Activated naive CD4-positive, alpha-beta T cell treated with anti-CD3 and anti-CD28 coated beads, Interleukin-2, amount 50 U/mL, for 16 hours (primary cell): ENCODE results near the gene HPS4.
A peak's percentile ranks its signal among the peaks of the same experiment; 100 is the strongest.
"Not testable (repeated sequence)": the region's sequence is repeated elsewhere in the genome, so short reads cannot be mapped to it uniquely, and the experiment has no call there.

Source experiments
- DNase-seq: peaks from one replicate; pipeline ENCODE4 v3.0.0-alpha.2; 2020

The HPS4 gene

GRCh38 chr22:26483439-26484359 lies at the start of gene HPS4, which contains the start of gene SRRD:
Gene HPS4 (minus strand): TSS chr22:26483783. CDS start chr22:26481762, 2,021 bp downstream.
Gene SRRD (plus strand): TSS chr22:26483877. CDS start chr22:26483891, 14 bp downstream.
- peak; percentile 92 for DNase-seq

DNA sequence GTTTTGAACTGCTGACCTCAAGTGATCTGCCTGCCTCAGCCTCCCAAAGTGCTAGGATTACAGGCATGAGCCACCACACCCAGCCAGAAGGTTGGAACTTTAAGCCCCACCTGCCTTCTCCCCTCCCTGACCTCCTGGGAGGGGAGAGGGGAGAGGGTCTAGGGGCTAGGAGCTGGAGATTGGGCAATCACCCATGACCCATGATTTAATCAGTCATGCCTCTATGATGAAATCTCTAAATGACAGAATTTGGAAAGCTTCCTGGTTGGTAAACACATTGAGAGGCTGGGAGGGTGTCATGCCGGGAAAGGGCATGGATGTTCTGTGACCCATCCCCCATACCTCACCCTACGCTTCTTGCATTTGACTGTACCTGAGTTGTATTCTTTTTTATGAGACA lies 45.8 kb upstream of the HPS4 start:
- no peak for DNase-seq

DNA sequence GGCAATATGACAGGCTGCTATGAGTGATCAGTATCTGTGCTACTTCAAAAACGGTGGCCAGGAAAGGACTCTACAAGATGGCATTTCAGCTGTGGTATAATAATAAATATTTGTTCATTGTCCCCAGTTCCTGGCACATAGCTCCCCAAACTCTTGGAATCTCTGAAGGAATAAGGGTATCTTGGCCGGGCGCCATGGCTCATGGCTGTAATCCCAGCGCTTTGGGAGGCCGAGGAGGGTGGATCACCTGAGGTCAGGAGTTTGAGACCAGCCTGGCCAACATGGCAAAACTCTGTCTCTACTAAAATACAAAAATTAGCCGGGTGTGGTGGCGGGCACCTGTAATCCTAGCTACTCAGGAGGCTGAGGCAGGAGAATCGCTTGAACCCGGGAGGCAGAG lies 44.9 kb upstream of the HPS4 start:
- DNase-seq, result not testable (repeated sequence)

DNA sequence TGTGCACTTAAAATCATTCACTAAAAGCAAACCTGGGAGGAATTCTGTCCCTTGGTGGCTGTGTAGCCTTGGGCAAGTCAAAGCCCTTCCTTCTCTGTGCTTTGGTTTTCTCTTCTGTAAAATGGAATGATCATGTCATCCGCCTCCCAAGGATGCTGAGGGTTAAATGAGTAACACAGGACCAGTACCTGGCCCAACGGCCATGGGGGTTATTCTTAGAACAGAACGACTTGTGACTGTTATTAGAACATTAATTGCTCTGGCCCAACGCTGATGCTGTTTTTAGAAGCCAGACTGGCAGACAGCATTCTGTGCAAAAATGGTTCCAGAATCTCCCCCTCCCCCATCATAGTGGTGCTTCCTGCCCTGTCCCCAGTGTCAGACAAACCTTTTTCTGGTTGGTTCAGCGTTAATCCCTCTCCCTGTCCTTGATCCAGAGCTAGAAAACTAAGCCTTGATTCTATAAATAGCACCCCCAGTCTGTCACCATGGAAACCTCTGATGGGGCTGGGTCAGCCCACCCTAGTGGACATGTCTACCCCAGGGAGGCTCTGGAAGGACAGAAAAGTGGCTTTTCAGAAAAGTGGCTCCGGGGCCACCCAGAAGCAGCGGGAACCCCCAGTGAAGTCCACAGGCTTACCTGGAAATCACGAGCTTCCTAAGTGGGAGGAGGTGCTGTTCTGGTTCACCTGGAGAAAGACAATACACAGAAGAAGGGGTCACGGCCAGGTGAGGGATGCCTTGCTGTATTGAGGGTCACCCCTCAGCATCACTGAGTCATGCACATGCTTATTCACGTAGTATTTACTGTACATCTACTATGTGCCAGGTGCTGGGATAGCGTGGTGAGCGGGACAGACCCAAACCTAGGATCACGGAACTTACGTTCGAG lies 44.2 kb upstream of the HPS4 start:
- no peak for DNase-seq

GRCh38 chr22:26527167-26527566 lies 43.6 kb upstream of the HPS4 start:
- no peak for DNase-seq

DNA sequence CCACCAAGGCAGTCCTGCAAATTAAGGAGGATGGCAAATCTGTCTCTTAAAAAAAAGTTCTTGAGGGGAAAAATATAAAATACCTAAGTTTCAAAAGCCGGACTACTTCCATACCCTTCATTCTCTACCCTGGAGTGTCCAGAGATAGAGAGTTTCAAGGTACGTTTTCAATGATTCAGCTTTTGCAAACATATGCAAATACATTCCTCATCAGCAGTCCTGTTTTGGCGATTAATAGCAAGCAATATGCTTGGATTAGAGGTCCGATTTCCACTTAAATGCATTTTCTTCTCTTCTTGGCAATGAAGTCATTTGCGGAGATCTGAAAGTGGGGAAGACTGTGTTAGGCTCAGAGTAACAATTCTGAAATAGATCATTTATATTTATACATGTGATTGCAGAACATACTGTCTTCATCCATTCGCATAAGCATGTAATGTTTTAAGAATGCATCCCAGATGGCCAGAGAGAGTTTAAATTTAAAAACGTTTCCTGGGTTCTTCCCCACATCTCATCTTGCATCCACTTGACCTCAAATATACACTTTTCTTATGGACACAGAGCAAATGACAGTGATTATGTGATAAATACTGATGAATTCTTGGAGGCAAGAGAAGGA lies 42.5 kb upstream of the HPS4 start:
- DNase-seq, result no peak

DNA sequence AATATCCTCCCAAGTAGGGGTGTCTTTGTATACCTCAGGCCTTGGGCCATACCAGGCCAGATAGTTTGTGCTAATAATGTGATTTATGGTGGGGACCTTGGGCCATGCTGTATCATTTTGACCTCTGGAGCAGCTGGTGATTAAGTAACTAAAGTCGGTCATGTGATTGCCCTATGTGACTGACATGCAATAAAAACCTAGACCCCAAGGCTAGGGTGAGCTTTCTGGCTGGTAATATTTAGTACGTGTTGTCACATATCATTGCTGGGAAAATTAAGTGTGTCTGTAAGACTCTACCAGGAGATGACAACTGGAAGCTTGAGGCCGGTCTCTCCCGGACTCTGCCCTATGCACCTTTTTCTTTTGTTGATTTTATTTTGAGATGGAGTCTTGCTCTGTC lies 41.3 kb upstream of the HPS4 start:
- no peak for DNase-seq

DNA sequence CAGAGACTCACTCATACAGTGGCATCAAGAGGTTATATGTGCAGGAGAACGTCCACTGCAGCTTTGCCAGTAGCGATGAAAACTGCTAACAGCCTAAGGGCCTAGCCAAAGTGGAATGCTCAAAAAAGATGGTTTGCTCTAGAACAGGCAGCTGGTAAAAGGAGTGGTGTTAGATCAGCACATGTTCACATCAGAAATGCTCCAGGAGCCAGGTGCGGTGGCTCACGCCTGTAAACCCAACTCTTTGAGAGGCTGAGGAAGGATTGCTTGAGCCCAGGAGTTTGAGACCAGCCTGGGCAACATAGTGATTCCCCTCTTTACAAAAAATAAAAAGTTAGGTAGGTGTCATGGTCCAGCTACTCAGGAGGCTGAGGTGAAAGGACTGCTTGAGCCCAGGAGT lies 39.0 kb upstream of the HPS4 start:
- DNase-seq, result no peak

- no peak for DNase-seq
Observed at GRCh38 chr22:26522012-26522411, 38.4 kb upstream of the HPS4 start.

DNA sequence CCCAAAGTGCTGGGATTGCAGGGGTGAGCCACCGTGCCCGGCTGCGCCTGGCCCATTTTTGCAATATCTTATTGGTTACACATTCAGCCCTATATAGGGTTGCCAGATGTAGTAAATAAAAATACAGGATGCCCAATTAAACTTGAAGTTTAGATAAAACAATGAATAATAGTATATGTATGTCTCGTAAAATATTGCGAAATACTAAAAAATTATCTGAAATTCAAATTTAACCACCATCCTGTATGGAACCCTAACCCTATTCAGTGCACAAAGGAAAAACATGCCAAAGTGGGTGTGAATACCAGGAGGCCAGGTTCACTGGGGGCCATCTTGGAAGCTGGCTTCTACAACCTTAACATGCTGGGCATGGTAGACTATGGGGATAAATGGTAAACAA lies 33.8 kb upstream of the HPS4 start:
- no peak for DNase-seq

DNA sequence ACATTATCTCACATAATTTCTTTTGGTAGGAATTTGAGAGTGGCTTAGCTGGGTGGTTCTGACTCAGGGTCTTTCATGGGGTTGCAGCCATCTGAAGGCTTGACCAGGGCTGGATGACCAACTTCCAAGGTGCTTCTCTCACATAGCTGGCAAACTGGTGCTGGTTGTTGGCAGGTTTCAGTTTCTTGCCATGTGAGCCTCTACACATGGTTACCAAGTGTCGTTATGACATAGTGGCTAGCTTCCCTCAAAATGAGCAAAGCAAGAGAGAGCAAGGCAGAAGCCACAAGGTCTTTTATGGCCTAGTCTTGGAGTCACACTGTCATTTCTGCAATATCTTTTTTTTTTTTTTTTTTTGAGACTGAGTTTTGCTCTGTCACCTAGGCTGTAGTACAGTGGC lies 32.9 kb upstream of the HPS4 start:
- no peak for DNase-seq

DNA sequence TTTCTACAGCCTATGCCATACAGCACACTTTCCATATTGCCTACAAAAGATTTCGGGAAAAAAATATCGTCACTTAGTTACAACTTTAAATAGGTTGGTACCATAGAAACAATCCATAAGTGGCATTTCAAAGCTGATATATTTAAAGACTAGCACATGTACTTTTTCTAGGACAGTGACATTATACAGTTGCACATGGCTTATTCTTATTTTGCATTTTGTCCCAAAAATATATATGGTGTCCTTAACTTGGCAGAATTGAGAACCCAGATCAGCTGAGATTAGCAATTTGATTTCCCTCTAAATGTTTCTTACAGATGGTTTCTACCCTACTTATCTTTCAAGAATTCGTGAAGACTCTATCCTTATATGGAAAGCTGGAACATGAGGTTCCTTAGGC lies 32.3 kb upstream of the HPS4 start:
- no peak for DNase-seq

- DNase-seq, result no peak
Observed at GRCh38 chr22:26514419-26515161, 31.0 kb upstream of the HPS4 start.

GRCh38 chr22:26513838-26514237 lies 30.3 kb upstream of the HPS4 start:
- no peak for DNase-seq

DNA sequence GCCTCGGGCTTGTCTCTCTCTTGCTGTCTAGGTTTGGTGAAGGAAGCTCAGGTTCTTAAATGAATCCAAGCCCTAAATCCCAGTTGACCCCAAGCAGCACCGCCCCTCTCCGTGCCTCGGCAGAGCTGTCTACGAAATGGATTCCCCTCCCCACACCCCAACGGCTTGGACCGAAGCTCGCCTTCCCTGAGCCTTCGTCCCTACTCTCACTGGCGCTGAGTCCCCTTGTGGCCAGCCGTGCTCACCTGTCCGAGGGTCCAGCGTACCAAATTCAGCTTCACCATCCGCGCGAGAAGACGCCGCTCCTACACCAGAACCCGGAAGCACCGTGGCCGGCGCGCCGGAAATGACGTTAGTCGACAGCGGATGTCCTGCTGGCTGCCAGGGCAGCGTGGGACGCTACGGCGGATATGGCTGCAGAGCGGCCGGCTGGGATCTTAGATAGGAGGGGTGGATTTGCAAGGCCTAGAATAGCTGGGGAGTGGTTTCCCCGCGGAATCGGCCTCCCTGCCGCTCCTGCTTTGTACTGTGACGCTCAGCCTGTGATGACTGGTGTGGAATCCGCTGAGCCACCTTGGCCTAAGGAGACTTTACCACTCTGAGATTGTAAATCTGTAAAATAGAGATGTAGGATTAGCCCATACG lies 28.7 kb upstream of the HPS4 start, which contains the start of gene TFIP11:
Gene TFIP11, minus strand, starts transcription at position 325 of the 645 bp plus-strand sequence. CDS start 2,201 bp downstream, outside the sequence.
- DNase-seq, result peak; percentile 92

- no peak for DNase-seq
Observed at GRCh38 chr22:26508148-26508547, 24.6 kb upstream of the HPS4 start.

- no peak for DNase-seq
Observed at GRCh38 chr22:26503758-26504157, 20.2 kb upstream of the HPS4 start.

DNA sequence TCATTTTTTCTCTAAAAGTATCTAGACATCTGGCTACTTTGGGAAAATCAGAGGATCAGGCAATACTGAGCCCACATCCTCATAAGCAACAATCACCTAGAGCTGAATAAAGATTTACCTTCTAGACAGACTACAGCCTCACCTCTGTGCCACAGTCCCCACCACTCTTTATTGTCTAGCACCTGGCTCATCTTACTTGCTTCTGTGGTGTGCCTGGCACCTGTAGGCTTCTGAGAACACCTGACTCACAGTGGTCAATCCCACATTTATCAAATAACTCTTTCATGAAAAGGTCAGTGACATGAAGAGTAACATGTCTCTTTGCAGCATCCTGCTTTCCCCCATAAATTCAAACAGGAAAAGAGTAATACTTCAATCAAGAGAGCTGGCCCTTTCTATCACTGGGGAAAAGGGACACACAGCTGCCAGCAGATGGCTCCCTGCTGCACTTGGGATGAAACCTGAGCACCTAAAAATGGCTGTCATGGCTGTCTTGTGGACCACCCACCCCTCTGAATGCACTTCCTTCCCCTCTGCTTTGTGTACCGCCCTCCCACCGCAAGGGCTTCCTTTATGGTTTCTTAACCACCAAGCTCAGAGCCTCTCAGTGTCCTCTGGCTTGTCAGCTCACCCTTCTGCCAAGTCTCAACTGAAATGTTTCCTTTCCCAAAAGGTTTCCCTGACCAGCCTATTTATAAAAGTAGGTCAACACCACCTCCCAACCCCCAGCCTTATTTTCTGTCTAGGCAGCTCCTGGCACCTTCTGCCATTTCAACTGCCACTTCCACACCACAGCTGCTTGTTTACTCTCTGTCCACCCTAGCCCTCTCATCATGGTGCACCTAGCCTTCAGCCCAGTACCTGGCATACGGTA lies 19.3 kb upstream of the HPS4 start:
- DNase-seq, result peak; percentile 32

DNA sequence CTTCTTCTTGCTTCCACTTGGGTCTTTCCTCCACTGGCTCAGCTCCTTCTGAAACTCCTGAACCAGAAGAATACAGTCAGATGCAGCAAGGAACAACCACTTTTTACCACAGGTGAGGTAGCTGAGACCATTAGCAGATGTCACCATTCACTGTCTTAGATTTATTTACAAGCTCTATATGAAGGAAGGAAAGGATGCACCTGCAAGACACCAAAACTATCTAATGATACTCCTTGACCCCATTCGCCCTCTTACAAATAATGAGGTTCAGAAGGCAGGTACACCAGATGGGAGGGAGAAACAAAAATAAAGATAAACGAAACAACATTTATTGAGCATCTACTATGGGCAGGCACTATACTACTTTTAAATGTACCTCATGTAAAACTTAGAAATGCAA lies 18.4 kb upstream of the HPS4 start:
- DNase-seq, result no peak

DNA sequence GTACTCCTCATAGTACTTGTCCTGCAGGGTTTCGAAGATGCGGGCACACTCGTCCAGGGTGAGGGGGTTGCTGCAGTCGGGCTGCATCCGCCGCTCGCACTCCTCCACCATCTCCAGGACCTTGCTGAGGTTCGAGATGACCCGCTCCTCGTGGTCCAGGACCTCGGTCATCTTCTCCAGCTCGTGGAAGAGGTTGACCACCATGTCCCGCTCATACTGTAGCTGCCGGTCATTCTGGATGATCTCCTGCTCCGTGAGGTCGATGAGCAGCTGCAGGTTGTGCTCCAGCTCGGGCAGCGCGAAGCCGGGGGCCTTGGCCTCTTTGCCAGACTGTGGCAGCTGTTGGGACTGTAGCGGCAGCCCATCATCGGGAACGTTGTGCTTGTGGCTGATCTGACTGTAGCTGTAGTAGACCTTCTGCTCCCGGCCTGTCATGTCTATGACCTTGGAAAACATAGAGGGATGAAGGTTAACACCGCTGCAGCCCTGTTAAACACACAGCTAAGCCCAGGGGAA lies 15.7 kb upstream of the HPS4 start:
- no peak for DNase-seq

DNA sequence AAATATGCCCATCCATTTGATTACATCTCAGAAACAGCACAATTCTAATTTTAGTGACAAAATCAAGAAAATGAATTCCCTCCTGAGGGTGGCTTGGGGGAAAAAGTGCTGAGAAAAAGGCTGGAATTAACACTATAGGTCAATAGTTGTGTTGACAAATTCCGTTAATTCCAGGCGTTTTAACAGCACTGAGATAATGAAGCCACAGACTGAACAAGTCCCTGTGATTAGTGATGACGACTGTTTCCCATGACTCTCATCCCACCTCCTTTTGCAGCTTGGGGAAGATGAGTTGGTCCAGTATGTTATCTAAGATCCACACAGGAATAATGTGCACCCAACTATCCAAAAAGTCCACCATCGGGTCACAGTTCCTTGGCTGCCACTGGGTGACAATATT lies 12.9 kb upstream of the HPS4 start:
- no peak for DNase-seq
